MM.1S (cell line): Measurements from ENCODE around the gene CTNNA3.

Experiments
- DNase-seq: peaks from one replicate; pipeline ENCODE4 v3.0.0-alpha.2; 2015
- H2AFZ ChIP-seq: fragments of 300-600 bp; sonication (generic); 2 replicates; pipeline ENCODE4 v1.6.0; 2016; ENCODE audit warnings: antibody characterized with exemption, low read length
- H3F3A ChIP-seq: fragments of 300-600 bp; sonication (generic); 2 replicates; pipeline ENCODE4 v1.6.1; 2016; ENCODE audit warnings: mild to moderate bottlenecking, antibody characterized with exemption, low read length, moderate library complexity, mixed read lengths; ENCODE audit not compliant: insufficient read depth
- H3K27ac ChIP-seq: fragments of 300-600 bp; sonication (generic); 2 replicates; pipeline ENCODE4 v1.5.1; 2016; ENCODE audit warnings: mild to moderate bottlenecking, low read length
- H3K27me3 ChIP-seq: fragments of 300-600 bp; sonication (generic); replicated peaks from 2 replicates; pipeline ENCODE4 v1.6.0; 2016; ENCODE audit warnings: low read length; ENCODE audit not compliant: insufficient read depth
- H3K36me3 ChIP-seq: fragments of 300-600 bp; sonication (generic); replicated peaks from 2 replicates; pipeline ENCODE4 v1.6.1; 2016; ENCODE audit warnings: mild to moderate bottlenecking, low read length, mixed read lengths; ENCODE audit not compliant: insufficient read depth
- H3K4me1 ChIP-seq: fragments of 300-600 bp; sonication (generic); 2 replicates; pipeline ENCODE4 v1.6.1; 2016; ENCODE audit warnings: low read length, mixed read lengths
- H3K4me2 ChIP-seq: fragments of 300-600 bp; sonication (generic); 2 replicates; pipeline ENCODE4 v1.6.0; 2016; ENCODE audit warnings: low read depth, low read length
- H3K4me3 ChIP-seq: fragments of 300-600 bp; sonication (generic); 2 replicates; pipeline ENCODE4 v1.5.1; 2016; ENCODE audit warnings: low read length, mixed read lengths
- H3K79me2 ChIP-seq: fragments of 300-600 bp; sonication (generic); 2 replicates; pipeline ENCODE4 v1.6.1; 2016; ENCODE audit warnings: mixed run types, low read length, mixed read lengths
- H3K9ac ChIP-seq: fragments of 300-600 bp; sonication (generic); 2 replicates; pipeline ENCODE4 v1.6.1; 2016; ENCODE audit warnings: low read length, mixed read lengths
- H3K9me2 ChIP-seq: fragments of 300-600 bp; sonication (generic); replicated peaks from 2 replicates; pipeline ENCODE4 v1.6.1; 2016; ENCODE audit warnings: mild to moderate bottlenecking, low read length, mixed read lengths; ENCODE audit not compliant: insufficient read depth
- H3K9me3 ChIP-seq: fragments of 300-600 bp; sonication (generic); replicated peaks from 2 replicates; pipeline ENCODE4 v1.6.1; 2016; ENCODE audit warnings: mild to moderate bottlenecking, low read length, mixed read lengths; ENCODE audit not compliant: insufficient read depth
- H4K20me1 ChIP-seq: fragments of 300-600 bp; sonication (generic); 2 replicates; pipeline ENCODE4 v1.6.1; 2016; ENCODE audit warnings: mild to moderate bottlenecking, low read length, moderate library complexity, mixed read lengths; ENCODE audit not compliant: insufficient read depth
- CTCF ChIP-seq: fragments of 300-600 bp; sonication (generic); IDR thresholded peaks from 2 replicates; pipeline ENCODE4 v1.5.1; 2016; ENCODE audit warnings: antibody characterized with exemption, low read length, mixed read lengths
- EZH2 ChIP-seq: fragments of 300-600 bp; sonication (generic); optimal IDR thresholded peaks from 2 replicates; pipeline ENCODE3; 2017; ENCODE audit warnings: low read depth, mild to moderate bottlenecking, antibody characterized with exemption, low read length, mixed read lengths
- EZH2phosphoT487 ChIP-seq: fragments of 300-600 bp; sonication (generic); IDR thresholded peaks from 2 replicates; pipeline ENCODE4 v1.6.1; 2018; ENCODE audit warnings: antibody characterized with exemption, low read length

The CTNNA3 gene

DNA sequence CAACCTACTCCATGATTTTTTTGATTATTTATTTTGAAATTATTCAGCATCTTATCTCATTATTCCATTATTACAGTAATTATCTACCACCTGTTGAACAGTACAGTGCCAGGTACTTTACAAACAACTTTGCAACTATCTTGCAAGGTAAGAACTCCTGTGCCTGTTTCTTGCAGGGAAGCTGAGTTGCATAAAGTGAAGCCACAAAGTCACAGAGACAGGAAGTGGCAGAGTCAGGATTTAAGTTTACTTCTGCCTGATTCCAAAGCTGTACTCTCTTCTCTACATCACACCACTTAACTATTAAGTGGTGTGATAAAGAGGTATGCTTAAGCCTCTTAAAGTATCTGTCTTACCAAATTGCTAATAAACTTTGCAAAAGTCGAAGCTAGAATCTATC lies 690.0 kb downstream of the CTNNA3 start:
- Histone ChIP-seq H3K9ac (no peak overlapping the region), H4K20me1 (no peaks in the 10 kb centered on the region), H3K79me2 (no peaks in the 10 kb centered on the region), H3K36me3 (no peaks in the 10 kb centered on the region), H3F3A (peaks cover 16% of the 10 kb centered on the region), H3K4me1 (peaks cover 28% of the 10 kb centered on the region), H3K9me3 (no peaks in the 10 kb centered on the region), H3K4me2 (peak overlapping the region; percentile 17; the same call in 1 of the 2 replicates), H3K4me3 (no peak overlapping the region), H3K27ac (peak overlapping the region; percentile 12; the same call in 1 of the 2 replicates), H3K9me2 (no peaks in the 10 kb centered on the region), H3K27me3 (no peaks in the 10 kb centered on the region), H2AFZ (no peak overlapping the region)
- peak; percentile 60 for DNase-seq
- TF ChIP-seq EZH2phosphoT487 (no peak), CTCF (no peak), EZH2 (no peak)

DNA sequence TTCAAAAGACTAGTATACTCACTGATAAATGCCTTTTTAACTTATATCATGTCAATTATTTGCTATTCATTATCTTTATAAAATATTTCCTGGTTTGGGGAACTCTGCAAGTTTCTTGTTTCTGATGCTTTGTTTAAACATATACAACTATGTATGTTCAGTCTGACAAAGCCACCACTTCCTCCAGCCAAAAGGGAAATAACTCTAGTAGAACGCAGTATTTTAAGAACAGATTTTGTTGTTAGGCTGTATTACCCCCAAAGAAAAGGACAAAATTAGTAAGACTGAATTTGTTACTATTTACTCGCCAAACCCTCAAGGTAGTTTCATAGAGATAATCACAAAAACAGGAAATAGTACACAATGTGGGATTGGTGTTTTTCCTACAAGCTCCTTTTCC lies 691.3 kb downstream of the CTNNA3 start:
- Histone ChIP-seq H3K4me1 (peaks cover 28% of the 10 kb centered on the region), H2AFZ (peak overlapping the region; percentile 2; the same call in 1 of the 2 replicates), H3K27me3 (no peaks in the 10 kb centered on the region), H3K79me2 (no peaks in the 10 kb centered on the region), H3K9me2 (no peaks in the 10 kb centered on the region), H3K9ac (no peak overlapping the region), H3K9me3 (no peaks in the 10 kb centered on the region), H3K4me2 (peak overlapping the region; percentile 5), H4K20me1 (no peaks in the 10 kb centered on the region), H3F3A (peaks cover 16% of the 10 kb centered on the region), H3K36me3 (no peaks in the 10 kb centered on the region), H3K4me3 (no peak overlapping the region), H3K27ac (peak overlapping the region; percentile 45; the same call in 1 of the 2 replicates)
- no peak for TF ChIP-seq EZH2
- no peak for TF ChIP-seq EZH2phosphoT487
- no peak for TF ChIP-seq CTCF
- DNase-seq, result peak; percentile 70

DNA sequence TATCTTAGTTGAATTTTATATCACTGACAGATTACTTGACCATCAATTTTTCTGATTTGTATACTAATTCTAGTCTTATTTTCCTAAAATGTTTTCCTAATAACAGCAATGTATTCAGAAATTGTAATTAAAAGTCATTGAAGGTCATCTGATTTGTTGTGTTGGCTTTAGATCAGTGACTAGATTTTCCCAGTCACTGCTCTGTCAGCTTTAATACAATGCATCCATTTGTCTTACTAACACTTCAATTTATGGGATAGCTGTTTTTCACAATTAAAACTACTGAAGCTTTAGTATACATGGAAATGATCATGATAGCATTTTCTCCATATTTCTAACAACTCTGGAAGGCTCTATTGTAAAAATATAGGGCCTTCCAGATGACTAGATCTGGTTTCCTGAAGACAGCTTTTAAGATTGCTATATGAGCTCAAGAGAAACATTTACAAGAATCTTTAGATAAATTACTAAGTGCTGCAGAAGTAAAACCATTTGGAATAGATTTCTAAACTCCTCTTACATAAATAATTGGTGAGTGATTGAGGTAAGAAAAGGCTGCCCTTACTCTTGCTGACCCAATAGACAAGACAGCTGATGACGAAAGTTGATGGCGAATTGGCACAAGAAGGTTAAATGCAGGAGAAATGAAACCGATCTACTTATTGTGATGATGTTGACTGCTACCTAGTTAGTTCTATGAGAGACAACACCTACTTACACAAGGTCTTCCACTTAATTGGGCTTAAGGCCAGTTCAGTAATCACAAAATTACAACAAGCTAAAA lies 696.0 kb downstream of the CTNNA3 start:
- Histone ChIP-seq H3K27me3 (no peaks in the 10 kb centered on the region), H3K4me1 (peaks cover 16% of the 10 kb centered on the region), H3K4me2 (no peak overlapping the region), H3K9ac (no peak overlapping the region), H3F3A (peaks cover 11% of the 10 kb centered on the region), H3K27ac (no peak overlapping the region), H3K4me3 (no peak overlapping the region), H4K20me1 (no peaks in the 10 kb centered on the region), H3K9me2 (no peaks in the 10 kb centered on the region), H2AFZ (no peak overlapping the region), H3K9me3 (no peaks in the 10 kb centered on the region), H3K79me2 (no peaks in the 10 kb centered on the region), H3K36me3 (no peaks in the 10 kb centered on the region)
- no peak for TF ChIP-seq EZH2
- TF ChIP-seq EZH2phosphoT487, result no peak
- TF ChIP-seq CTCF, result no peak
- DNase-seq, result no peak
